Sigmoid colon (tissue), 7 donors: ENCODE measurements around the gene MAGOHB. TPM values are rescaled to one million over a fixed set of nuclear protein-coding genes. Genes with fewer than 3 reads are reported as not detected.

ENCODE experiments used
- DNase-seq: peaks from one replicate; pipeline ENCODE4 v3.0.0-alpha.2; 2019
- H3K27ac ChIP-seq, 4 donors: fragments of 200-600 bp; sonication (generic); one replicate each; pipeline ENCODE4 v1.5.1; 2016 to 2019; ENCODE audit warnings: mild to moderate bottlenecking in 1 of 4
- H3K27me3 ChIP-seq, 3 donors: fragments of 200-600 bp; sonication (generic); one replicate each; pipeline ENCODE4 v1.5.1; 2019; ENCODE audit warnings: mild to moderate bottlenecking in 1 of 3
- H3K36me3 ChIP-seq, 4 donors: fragments of 200-600 bp; sonication (generic); one replicate each; pipeline ENCODE4 v1.5.1; 2016 to 2019
- H3K4me1 ChIP-seq, 4 donors: fragments of 200-600 bp; sonication (generic); one replicate each; pipeline ENCODE4 v1.5.1; 2017 to 2019
- H3K4me3 ChIP-seq, 4 donors: fragments of 200-600 bp; sonication (generic); one replicate each; pipeline ENCODE4 v1.5.1; 2017 to 2019; ENCODE audit warnings: mild to moderate bottlenecking in 2 of 4, moderate library complexity in 1 of 4
- H3K9me3 ChIP-seq, 4 donors: fragments of 200-600 bp in 3 of 4; sonication (generic) in 3 of 4; one replicate each; pipeline versions ENCODE4 v1.5.1 to v1.6.1; 2013 to 2019
- EP300 ChIP-seq, 4 donors: sonication (generic); formaldehyde crosslinking; IDR thresholded peaks; one replicate each; pipeline ENCODE4 v1.6.1; 2017; ENCODE audit warnings: antibody characterized with exemption in 4 of 4
- POLR2A ChIP-seq, 2 donors: fragments of 450-650 bp; IDR thresholded peaks; one replicate each; pipeline ENCODE4 v1.6.1; 2016; ENCODE audit warnings: antibody characterized with exemption in 2 of 2, mild to moderate bottlenecking in 2 of 2, moderate library complexity in 2 of 2
- POLR2AphosphoS5 ChIP-seq, 4 donors: sonication (generic); formaldehyde crosslinking; IDR thresholded peaks; one replicate each; pipeline ENCODE4 v1.6.1; 2017; ENCODE audit warnings: antibody characterized with exemption in 4 of 4
- WGBS, 2 donors: extraction: QIAGEN DNeasy Blood & Tissue Kit; methylation state at CpG; one replicate each; pipeline ENCODE4 v1.1.7; 2013; 5-methylcytosine and 5-hydroxymethylcytosine counted together
- intact Hi-C: fragments of 100-400 bp; cut with DNase I; formaldehyde crosslinking; loops from one replicate; pipeline ENCODE4 v1.15.1; 2023
- polyA plus RNA-seq, 3 donors: library from polyadenylated mRNA; stranded (reverse); fragments of 200-250 nt; gene quantifications; one replicate each; pipeline ENCODE4 v1.2.3, GENCODE V29; 2013
- total RNA-seq, 4 donors: library from RNA; depleted of rRNA; stranded (reverse); fragments of >200 nt; gene quantifications; one replicate each; pipeline ENCODE4 v1.1.0, GENCODE V29; 2016
- TF ChIP-seq, protein P1 (sequence below), 4 experiments: fragments of 450-650 bp in 3 of 4; fragments of 200-600 bp in 1 of 4; IDR thresholded peaks; one replicate each; pipeline ENCODE4 v1.5.1; 2016 to 2019; ENCODE audit warnings: antibody characterized with exemption in 4 of 4, mild to moderate bottlenecking in 3 of 4, moderate library complexity in 2 of 4
- donor health status: healthy with polysubstance abuse.
- donor health status: Bipolar disorder and iron deficiency.
- donor health status: healthy.

MAGOHB gene
- total and polyA plus RNA-seq, 7 donors, result 8.6 to 25.7 (median 17.4) TPM

DNA sequence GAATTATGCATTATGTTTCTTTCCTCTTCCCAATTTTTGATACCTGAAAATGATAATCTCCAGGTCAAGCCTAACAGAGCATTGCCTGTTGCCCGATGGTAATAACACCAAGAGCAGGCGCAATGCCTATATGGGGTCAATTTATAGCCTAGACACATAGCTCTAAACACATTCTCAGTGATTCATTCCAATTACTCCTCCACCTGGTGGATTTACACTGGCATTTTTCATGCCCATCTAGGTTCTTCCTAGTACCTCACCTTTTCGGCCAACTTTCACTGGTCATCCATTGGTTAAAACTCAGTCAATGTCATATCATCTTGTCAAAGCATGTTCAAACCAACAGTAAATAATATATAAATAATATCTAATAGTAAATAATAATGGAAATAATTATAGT is 54.6 kb downstream of the MAGOHB start:
- 88 to 96% methylated on average over 3 of the region's 3 CpGs for WGBS, 2 donors
- Histone ChIP-seq H3K36me3 (no peaks in the 10 kb centered on the region), H3K27ac (no peak overlapping the region), H3K4me3 (no peak overlapping the region), H3K27me3 (no peaks in the 10 kb centered on the region), H3K9me3 (no peaks in the 10 kb centered on the region), H3K4me1 (no peaks in the 10 kb centered on the region)
- TF ChIP-seq, protein P1, sequence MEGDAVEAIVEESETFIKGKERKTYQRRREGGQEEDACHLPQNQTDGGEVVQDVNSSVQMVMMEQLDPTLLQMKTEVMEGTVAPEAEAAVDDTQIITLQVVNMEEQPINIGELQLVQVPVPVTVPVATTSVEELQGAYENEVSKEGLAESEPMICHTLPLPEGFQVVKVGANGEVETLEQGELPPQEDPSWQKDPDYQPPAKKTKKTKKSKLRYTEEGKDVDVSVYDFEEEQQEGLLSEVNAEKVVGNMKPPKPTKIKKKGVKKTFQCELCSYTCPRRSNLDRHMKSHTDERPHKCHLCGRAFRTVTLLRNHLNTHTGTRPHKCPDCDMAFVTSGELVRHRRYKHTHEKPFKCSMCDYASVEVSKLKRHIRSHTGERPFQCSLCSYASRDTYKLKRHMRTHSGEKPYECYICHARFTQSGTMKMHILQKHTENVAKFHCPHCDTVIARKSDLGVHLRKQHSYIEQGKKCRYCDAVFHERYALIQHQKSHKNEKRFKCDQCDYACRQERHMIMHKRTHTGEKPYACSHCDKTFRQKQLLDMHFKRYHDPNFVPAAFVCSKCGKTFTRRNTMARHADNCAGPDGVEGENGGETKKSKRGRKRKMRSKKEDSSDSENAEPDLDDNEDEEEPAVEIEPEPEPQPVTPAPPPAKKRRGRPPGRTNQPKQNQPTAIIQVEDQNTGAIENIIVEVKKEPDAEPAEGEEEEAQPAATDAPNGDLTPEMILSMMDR (IDR thresholded peaks at IDR 0.05), result no peak
- TF ChIP-seq EP300 (IDR thresholded peaks at IDR 0.05), result no peak
- TF ChIP-seq POLR2A (IDR thresholded peaks at IDR 0.05), result no peak
- no peak for TF ChIP-seq POLR2AphosphoS5 (IDR thresholded peaks at IDR 0.05)
- DNase-seq, result no peak
- intact Hi-C loops, result no loop called here

DNA sequence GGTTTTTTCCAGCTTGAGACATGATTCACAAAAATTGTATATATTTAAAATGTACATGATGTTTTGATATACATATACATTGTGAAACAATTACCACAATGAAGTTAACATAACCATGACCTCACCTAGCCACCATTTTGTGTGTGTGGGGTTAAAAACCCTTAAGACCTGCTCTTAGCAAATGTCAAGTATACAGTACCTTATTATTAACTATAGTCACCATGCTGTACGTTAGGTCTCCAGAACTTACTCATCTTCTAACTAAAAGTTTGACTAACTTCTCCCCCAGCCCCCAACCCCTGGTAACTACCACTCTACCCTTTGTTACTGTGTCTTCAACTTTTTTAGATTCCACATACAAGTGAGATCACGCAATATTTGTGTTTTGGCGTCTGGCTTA is 55.1 kb downstream of the MAGOHB start:
- no peak overlapping the region for H3K27ac ChIP-seq
- no peaks in the 10 kb centered on the region for H3K9me3 ChIP-seq
- no peaks in the 10 kb centered on the region for H3K4me1 ChIP-seq
- no peak for TF ChIP-seq POLR2A (IDR thresholded peaks at IDR 0.05)
- TF ChIP-seq, protein P1 (IDR thresholded peaks at IDR 0.05), result no peak
- TF ChIP-seq POLR2AphosphoS5 (IDR thresholded peaks at IDR 0.05), result no peak
- TF ChIP-seq EP300 (IDR thresholded peaks at IDR 0.05), result no peak
- no peaks in the 10 kb centered on the region for H3K36me3 ChIP-seq
- 80 to 90% methylated on average over 3 of the region's 3 CpGs for WGBS, 2 donors
- H3K27me3 ChIP-seq, result no peaks in the 10 kb centered on the region
- intact Hi-C loops, result no loop called here
- H3K4me3 ChIP-seq, result no peak overlapping the region
- DNase-seq, result no peak

DNA sequence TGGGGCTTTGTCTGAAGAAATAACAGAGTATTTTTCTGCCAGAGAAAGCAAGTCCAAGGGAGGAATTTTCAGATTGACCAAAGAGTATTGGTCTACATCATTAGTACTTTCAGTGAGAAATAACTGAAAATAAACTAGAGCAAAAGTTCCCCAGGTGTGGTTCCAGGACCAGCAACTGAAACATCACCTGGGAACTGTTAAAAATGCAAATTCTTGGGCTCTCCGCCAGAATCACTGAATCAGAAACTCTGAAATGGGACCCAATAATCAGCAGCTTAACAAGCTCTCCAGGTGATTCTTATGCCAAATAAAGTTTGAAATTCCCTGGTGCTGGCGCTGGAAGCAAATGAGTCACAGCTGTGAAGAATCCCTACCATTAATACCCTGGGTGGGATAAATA is 55.6 kb downstream of the MAGOHB start:
- 76 to 81% methylated on average over 2 of the region's 2 CpGs for WGBS, 2 donors
- TF ChIP-seq, protein P1 (IDR thresholded peaks at IDR 0.05), result no peak
- TF ChIP-seq EP300 (IDR thresholded peaks at IDR 0.05) (no peak), POLR2A (IDR thresholded peaks at IDR 0.05) (no peak), POLR2AphosphoS5 (IDR thresholded peaks at IDR 0.05) (no peak)
- intact Hi-C loops, result no loop called here

DNA sequence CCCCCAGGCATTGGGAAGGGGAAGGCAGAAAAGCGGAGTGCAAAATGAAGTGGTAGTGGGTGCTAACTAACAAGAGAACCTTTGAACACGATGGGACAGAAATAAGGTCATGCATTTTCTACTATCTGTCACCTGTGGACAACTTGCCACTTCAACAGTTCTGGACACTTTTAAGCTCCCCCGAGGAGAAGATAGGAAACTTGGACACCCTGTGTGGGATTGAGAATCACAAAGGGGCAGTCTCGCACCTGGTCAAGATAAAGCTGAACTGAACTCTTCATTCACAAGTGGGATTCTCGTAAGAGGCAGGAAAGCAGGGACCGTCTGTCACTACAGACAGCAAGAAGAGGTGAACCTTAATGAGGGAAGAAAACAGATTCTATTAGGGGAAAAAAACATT is 56.1 kb downstream of the MAGOHB start:
- WGBS, 2 donors, result 75 to 81% methylated on average over 6 of the region's 6 CpGs
- no peak for DNase-seq
- no peak for TF ChIP-seq EP300 (IDR thresholded peaks at IDR 0.05)
- no peak for TF ChIP-seq POLR2AphosphoS5 (IDR thresholded peaks at IDR 0.05)
- TF ChIP-seq, protein P1 (IDR thresholded peaks at IDR 0.05), result no peak
- TF ChIP-seq POLR2A (IDR thresholded peaks at IDR 0.05), result no peak
- Histone ChIP-seq H3K36me3 (no peaks in the 10 kb centered on the region), H3K27me3 (no peaks in the 10 kb centered on the region), H3K4me3 (no peak overlapping the region), H3K4me1 (no peaks in the 10 kb centered on the region), H3K9me3 (no peaks in the 10 kb centered on the region), H3K27ac (no peak overlapping the region)
- intact Hi-C loops, result no loop called here

More for the DNA sequence above, 55.6 kb downstream of the MAGOHB start:
- Histone ChIP-seq H3K4me1 (no peaks in the 10 kb centered on the region), H3K27ac (no peak overlapping the region), H3K9me3 (no peaks in the 10 kb centered on the region), H3K4me3 (no peak overlapping the region), H3K36me3 (no peaks in the 10 kb centered on the region), H3K27me3 (no peaks in the 10 kb centered on the region)
- no peak for DNase-seq

DNA sequence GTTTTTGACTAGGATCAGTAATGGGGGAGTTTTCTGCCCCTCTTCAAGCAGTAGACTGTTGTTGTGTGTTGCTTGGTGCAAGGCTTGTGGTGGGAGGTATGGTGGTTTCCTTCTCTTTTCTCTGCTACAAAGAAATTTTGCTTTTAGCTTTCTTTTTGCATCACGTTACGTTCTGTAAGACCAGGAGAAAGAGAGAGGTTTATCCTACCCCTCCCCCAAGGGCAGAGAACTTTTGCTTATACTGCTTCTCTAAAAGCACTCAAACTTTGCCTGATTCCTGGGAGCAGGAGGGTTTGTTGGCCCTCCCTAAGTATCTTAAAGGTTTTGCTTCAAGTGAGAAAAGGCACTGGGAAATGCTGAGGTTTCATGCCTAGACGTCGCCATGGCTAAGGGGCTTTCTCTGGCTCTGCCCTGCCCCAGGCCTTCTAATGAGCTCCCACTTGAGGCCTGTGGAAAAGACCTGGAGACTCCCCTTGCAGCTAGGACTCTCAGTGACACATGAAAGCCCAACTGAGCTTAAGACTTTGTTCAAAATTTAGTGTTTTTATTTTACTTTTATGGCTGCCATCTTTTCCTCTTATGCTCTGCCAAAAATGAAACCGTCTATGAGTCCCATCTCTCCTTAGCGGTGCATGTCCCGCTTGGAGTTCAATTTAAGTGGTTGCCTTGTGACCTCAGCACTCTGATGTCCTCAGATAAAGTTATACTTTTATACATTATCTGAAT is 58.5 kb downstream of the MAGOHB start:
- no peaks in the 10 kb centered on the region for H3K4me1 ChIP-seq
- TF ChIP-seq EP300 (IDR thresholded peaks at IDR 0.05) (no peak), POLR2A (IDR thresholded peaks at IDR 0.05) (no peak), POLR2AphosphoS5 (IDR thresholded peaks at IDR 0.05) (no peak)
- TF ChIP-seq, protein P1 (IDR thresholded peaks at IDR 0.05), result no peak
- no peak overlapping the region for H3K4me3 ChIP-seq
- intact Hi-C loops, result no loop called here
- no peaks in the 10 kb centered on the region for H3K9me3 ChIP-seq
- H3K27me3 ChIP-seq, result no peaks in the 10 kb centered on the region
- no peak for DNase-seq
- H3K27ac ChIP-seq, result no peak overlapping the region
- WGBS, 2 donors, result 70 to 91% methylated on average over 7 of the region's 7 CpGs
- no peaks in the 10 kb centered on the region for H3K36me3 ChIP-seq
